OCI-LY7 (cell line): ENCODE results near the gene MRPS24. TPM values are rescaled to one million over a fixed set of nuclear protein-coding genes. Genes with fewer than 3 reads are reported as not detected.
A peak's percentile ranks its signal among the peaks of the same experiment; 100 is the strongest.

Experiments
- Bru-seq: library from RNA; stranded (reverse); fragments of 400-500 nt; gene quantifications from one replicate; lab custom pipeline; 2021; lab: Mats Ljungman, UMichigan
- BruChase-seq, 2 experiments: library from RNA; stranded (reverse); fragments of 400-500 nt; gene quantifications; one replicate each; lab custom pipeline; 2021; lab: Mats Ljungman, UMichigan
- BruUV-seq: library from RNA; stranded (reverse); fragments of 400-500 nt; replicated peaks from 2 replicates; lab custom pipeline; 2021; lab: Mats Ljungman, UMichigan
- CTCF ChIA-PET: fragments of 300-600 bp; sonication (Branson Sonifier 250); formaldehyde crosslinking; loops from one replicate; lab custom pipeline; 2022; ENCODE audit warnings: antibody characterized with exemption; ENCODE audit not compliant: unreplicated experiment; lab: Charles Lee
- POLR2A ChIA-PET: fragments of 300-600 bp; sonication (Branson Sonifier 250); formaldehyde crosslinking; loops from one replicate; lab custom pipeline; 2022; ENCODE audit warnings: antibody characterized with exemption; lab: Charles Lee
- DNase-seq: peaks from one replicate; pipeline ENCODE4 v3.0.0-alpha.2; 2015; ENCODE audit warnings: low spot score
- H2AFZ ChIP-seq: fragments of 200-600 bp; sonication (generic), shearing (Covaris generic); 2 replicates; pipeline ENCODE4 v1.6.1; 2014; ENCODE audit warnings: mild to moderate bottlenecking, antibody characterized with exemption, low read length, moderate library complexity
- H3K27ac ChIP-seq: fragments of 200-600 bp; sonication (generic); 2 replicates; pipeline ENCODE4 v1.5.1; 2014; ENCODE audit warnings: mixed run types, low read depth, mild to moderate bottlenecking, moderate library complexity, low read length, inconsistent platforms; ENCODE audit not compliant: poor library complexity, severe bottlenecking
- H3K36me3 ChIP-seq: fragments of 200-600 bp; sonication (generic); 2 replicates; pipeline ENCODE4 v1.6.1; 2014; ENCODE audit warnings: mild to moderate bottlenecking, antibody characterized with exemption, low read length, moderate library complexity, mixed read lengths; ENCODE audit not compliant: insufficient read depth
- H3K4me1 ChIP-seq: fragments of 200-600 bp; sonication (generic); 2 replicates; pipeline ENCODE4 v1.5.1; 2014; ENCODE audit warnings: mild to moderate bottlenecking, low read length; ENCODE audit not compliant: insufficient read depth, poor library complexity, severe bottlenecking
- H3K4me2 ChIP-seq: fragments of 200-600 bp; sonication (generic); 2 replicates; pipeline ENCODE4 v1.6.1; 2014; ENCODE audit warnings: mild to moderate bottlenecking, low read length
- H3K4me3 ChIP-seq: fragments of 200-600 bp; sonication (generic); 2 replicates; pipeline ENCODE4 v1.5.1; 2014; ENCODE audit warnings: mild to moderate bottlenecking, low read depth, low read length; ENCODE audit not compliant: poor library complexity, severe bottlenecking
- H3K79me2 ChIP-seq: fragments of 200-600 bp; sonication (generic); 2 replicates; pipeline ENCODE4 v1.6.1; 2016; ENCODE audit warnings: low read depth, mild to moderate bottlenecking, low read length, moderate library complexity, mixed read lengths; ENCODE audit not compliant: insufficient read depth
- H3K9me2 ChIP-seq: fragments of 200-600 bp; sonication (generic); 2 replicates; pipeline ENCODE4 v1.6.1; 2016; ENCODE audit warnings: mild to moderate bottlenecking, low read length, mixed read lengths; ENCODE audit not compliant: insufficient read depth
- H3K9me3 ChIP-seq: fragments of 200-600 bp; sonication (generic); 2 replicates; pipeline ENCODE4 v1.6.1; 2014; ENCODE audit warnings: mild to moderate bottlenecking, mixed run types, low read length, mixed read lengths
- H4K20me1 ChIP-seq: fragments of 200-600 bp; sonication (generic); 2 replicates; pipeline ENCODE4 v1.6.1; 2014; ENCODE audit warnings: mild to moderate bottlenecking, antibody characterized with exemption, low read length, moderate library complexity, mixed read lengths; ENCODE audit not compliant: insufficient read depth
- CTCF ChIP-seq: fragments of 200-600 bp; sonication (generic); conservative IDR thresholded peaks from 2 replicates; pipeline ENCODE4 v1.5.1; 2014; ENCODE audit warnings: mild to moderate bottlenecking, antibody characterized with exemption, low read length, moderate library complexity, mixed read lengths
- EZH2phosphoT487 ChIP-seq: fragments of 200-600 bp; sonication (generic); IDR thresholded peaks from 2 replicates; pipeline ENCODE4 v1.6.1; 2018; ENCODE audit warnings: low read depth, borderline replicate concordance, mild to moderate bottlenecking, mixed run types, antibody characterized with exemption, low read length, moderate library complexity, mixed read lengths
- intact Hi-C: fragments of 100-400 bp; cut with micrococcal nuclease; formaldehyde crosslinking; loops from one replicate; pipeline ENCODE4 v1.10.0; 2022; ENCODE audit not compliant: unreplicated experiment
- long read RNA-seq: library from polyadenylated mRNA; stranded (forward); transcript quantifications from one replicate; pipeline ENCODE4 v2.0.0, GENCODE V29; 2022
- total RNA-seq, 2 experiments: library from RNA; depleted of rRNA in 1 of 2; stranded (reverse); fragments of >200 nt in 1 of 2; shearing (Covaris generic) in 1 of 2; gene quantifications; 2 replicates each; pipeline ENCODE4 v1.2.3, GENCODE V29; 2014 to 2022

The MRPS24 gene
- total RNA-seq (2014; rRNA removed; shearing (Covaris generic)) (60.6 and 65.1 TPM in 2 replicates), total RNA-seq (2022) (83.4 and 89.7 TPM in 2 replicates), Bru-seq, nascent RNA (percentile 65 among the genes with signal in this experiment), BruChase-seq, experiment 1, labeled RNA remaining after a 6-hour chase (percentile 86 among the genes with signal in this experiment), BruChase-seq, experiment 2, labeled RNA remaining after a 2-hour chase (percentile 62 among the genes with signal in this experiment)
- long read RNA-seq, transcript MRPS24-203 (3 exons, 743 nt): minor isoform, 13 of 98 reads
- long read RNA-seq, transcript MRPS24-201 (4 exons, 707 nt): major isoform, 81 of 98 reads
- long read RNA-seq, partial matches to known transcripts: 1 of 98 reads
- long read RNA-seq, other reads (novel, unspliced or antisense): 2 of 98 reads

- peaks cover 14% of the 10 kb centered on the region for H3K4me1 ChIP-seq
- H3K36me3 ChIP-seq: peaks cover 24% of the 10 kb centered on the region
- intact Hi-C loops: no loop called here
- DNase-seq: peak; percentile 96
- peak within 1 kb of the TSS; percentile 3 for H3K27ac ChIP-seq
- H3K79me2 ChIP-seq: no peaks in the 10 kb centered on the region; the same call in 1 of the 2 replicates
- H4K20me1 ChIP-seq: no peaks in the 10 kb centered on the region
- no peaks in the 10 kb centered on the region for H3K9me3 ChIP-seq
- peak within 1 kb of the TSS; percentile 82 for H2AFZ ChIP-seq
- peak within 1 kb of the TSS; percentile 86 for H3K4me2 ChIP-seq
- no TSS peak for BruUV-seq
- ChIA-PET POLR2A (interaction anchor here (0.9 to 1.5 kb wide), 2 partner anchors 10 to 139 kb away, joined by 5 read pairs; no protein-coding TSS in a partner anchor), CTCF (no interaction called here)
- no peaks in the 10 kb centered on the region for H3K9me2 ChIP-seq
- peak within 1 kb of the TSS; percentile 75 for H3K4me3 ChIP-seq
- no peak for TF ChIP-seq CTCF
- TF ChIP-seq EZH2phosphoT487: no peak
Observed at GRCh38 chr7:43869006-43869866, at the start of gene MRPS24. MRPS24 (minus strand) TSS chr7:43869517; CDS start chr7:43869495, 22 bp downstream.

GRCh38 chr7:43915907-43916306 is 46.6 kb upstream of the MRPS24 start:
- H3K27ac ChIP-seq: no peak overlapping the region
- H3K36me3 ChIP-seq: no peaks in the 10 kb centered on the region
- no peaks in the 10 kb centered on the region for H4K20me1 ChIP-seq
- no TSS peak for BruUV-seq
- no peak for TF ChIP-seq EZH2phosphoT487
- TF ChIP-seq CTCF: no peak
- intact Hi-C loops: no loop called here
- no peak overlapping the region for H3K4me3 ChIP-seq
- no peak overlapping the region for H3K4me2 ChIP-seq
- no peaks in the 10 kb centered on the region for H3K9me2 ChIP-seq
- no peaks in the 10 kb centered on the region for H3K9me3 ChIP-seq
- no peak for DNase-seq
- no peaks in the 10 kb centered on the region for H3K4me1 ChIP-seq
- no peaks in the 10 kb centered on the region for H3K79me2 ChIP-seq
- CTCF ChIA-PET: no interaction called here
- no peak overlapping the region for H2AFZ ChIP-seq
- POLR2A ChIA-PET: no interaction called here
